A549 (cell line): ENCODE data around the gene LMBR1L. TPM values are rescaled to one million over a fixed set of nuclear protein-coding genes. Genes with fewer than 3 reads are reported as not detected.
A peak's percentile ranks its signal among the peaks of the same experiment; 100 is the strongest.

ENCODE experiments used
- ATAC-seq, 2 experiments: fragments of 200-7000 bp in 1 of 2; fragments of >200 bp in 1 of 2; cut with Nextera tagmentation in 1 of 2; cut with Tn5 transposase in 1 of 2; 3 replicates each; pipeline versions ENCODE4 v1.8.0 to v1.9.1; 2018 to 2020; ENCODE audit warnings: mild to moderate bottlenecking in 1 of 2, moderate library complexity in 1 of 2
- CTCF ChIA-PET: fragments of 300-600 bp; sonication (Branson Sonifier 250); formaldehyde crosslinking; extraction: SDS; loops from one replicate; lab custom pipeline; 2021; ENCODE audit warnings: antibody characterized with exemption, inconsistent platforms; lab: Yijun Ruan, JAX
- POLR2A ChIA-PET: fragments of 350-600 bp; formaldehyde crosslinking; extraction: SDS; loops from one replicate; lab custom pipeline; 2021; ENCODE audit warnings: antibody characterized with exemption, inconsistent platforms; lab: Yijun Ruan, JAX
- DNase-seq, 2 experiments: peaks; one replicate each; pipeline versions ENCODE4 v3.0.0 to v3.0.0-alpha.2; 2011 to 2016; ENCODE audit warnings: low read depth in 1 of 2, low spot score in 1 of 2
- FAIRE-seq: peaks from 2 replicates; lab custom pipeline; 2011; peaks lifted over from hg19 to GRCh38; lab: Jason Lieb, UNC
- H3K27ac ChIP-seq, 2 experiments: fragments of >200 bp; sonication (Bioruptor Twin); formaldehyde crosslinking; 3 replicates each; pipeline ENCODE4 v1.5.1; 2016 to 2017
- H3K4me1 ChIP-seq: fragments of >200 bp; sonication (Bioruptor Twin); formaldehyde crosslinking; 3 replicates; pipeline ENCODE4 v1.6.1; 2016
- H3K4me2 ChIP-seq: fragments of >200 bp; sonication (Bioruptor Twin); formaldehyde crosslinking; 3 replicates; pipeline ENCODE4 v1.6.1; 2016
- H3K4me3 ChIP-seq: fragments of >200 bp; sonication (Bioruptor Twin); formaldehyde crosslinking; 3 replicates; pipeline ENCODE4 v1.5.1; 2016
- H3K9me3 ChIP-seq: fragments of >200 bp; sonication (Bioruptor Twin); formaldehyde crosslinking; 3 replicates; pipeline ENCODE4 v1.6.1; 2016
- ATOH8 ChIP-seq: fragments of 250-450 bp; sonication (Bioruptor Pico); IDR thresholded peaks from 2 replicates; pipeline ENCODE4 v1.5.0; 2020; ENCODE audit warnings: low read depth, mild to moderate bottlenecking, moderate library complexity
- CEBPB ChIP-seq, 2 experiments: fragments of >200 bp in 1 of 2; sonication (Bioruptor Twin) in 1 of 2; formaldehyde crosslinking in 1 of 2; IDR thresholded peaks; 2 replicates each; pipeline ENCODE4 v1.6.1; 2012 to 2016
- CTCF ChIP-seq: fragments of >200 bp; sonication (Bioruptor Twin); formaldehyde crosslinking; IDR thresholded peaks from 3 replicates; pipeline ENCODE4 v1.5.1; 2016
- E2F6 ChIP-seq: IDR thresholded peaks from 2 replicates; pipeline ENCODE4 v1.6.1; 2012; ENCODE audit warnings: low read depth, borderline replicate concordance
- EP300 ChIP-seq, 2 experiments: fragments of >200 bp; sonication (Bioruptor Twin); formaldehyde crosslinking; IDR thresholded peaks; 2 replicates in 1 of 2; 3 replicates in 1 of 2; pipeline ENCODE4 v1.6.1; 2016 to 2017
- ESRRA ChIP-seq: fragments of 150-350 bp; IDR thresholded peaks from 2 replicates; pipeline ENCODE4 v1.6.1; 2014; ENCODE audit warnings: mild to moderate bottlenecking, low read length, borderline replicate concordance
- FOSB ChIP-seq: fragments of 250-450 bp; sonication (Bioruptor Pico); IDR thresholded peaks from 2 replicates; pipeline ENCODE4 v1.5.0; 2020; ENCODE audit warnings: mild to moderate bottlenecking, moderate library complexity
- FOSL2 ChIP-seq, 2 experiments: fragments of 450-650 bp in 1 of 2; fragments of >200 bp in 1 of 2; sonication (Bioruptor Twin) in 1 of 2; formaldehyde crosslinking; IDR thresholded peaks; 2 replicates each; pipeline versions ENCODE4 v1.5.0 to v1.6.1; 2016 to 2020; ENCODE audit warnings: mild to moderate bottlenecking in 1 of 2, moderate library complexity in 1 of 2
- FOXS1 ChIP-seq: fragments of 250-450 bp; sonication (Bioruptor Pico); IDR thresholded peaks from 2 replicates; pipeline ENCODE4 v1.5.0; 2020; ENCODE audit warnings: mild to moderate bottlenecking, moderate library complexity
- HDAC2 ChIP-seq: fragments of 200-600 bp; sonication (generic); IDR thresholded peaks from 2 replicates; pipeline ENCODE4 v1.6.1; 2016
- HES2 ChIP-seq: fragments of >200 bp; sonication (Bioruptor Twin); formaldehyde crosslinking; IDR thresholded peaks from 2 replicates; pipeline ENCODE4 v1.6.1; 2016
- HOXA7 ChIP-seq: fragments of 250-450 bp; sonication (Bioruptor Pico); IDR thresholded peaks from 2 replicates; pipeline ENCODE4 v1.5.0; 2020; ENCODE audit warnings: mild to moderate bottlenecking, moderate library complexity
- MAFK ChIP-seq: fragments of 450-650 bp; IDR thresholded peaks from 2 replicates; pipeline ENCODE4 v1.6.1; 2014; ENCODE audit not compliant: partially characterized antibody
- MAX ChIP-seq: IDR thresholded peaks from 2 replicates; pipeline ENCODE4 v1.6.1; 2012
- NFE2L2 ChIP-seq: fragments of 150-350 bp; conservative IDR thresholded peaks from 2 replicates; pipeline ENCODE4 v1.6.1; 2014; ENCODE audit warnings: low read length
- POLR2AphosphoS2 ChIP-seq: conservative IDR thresholded peaks from 2 replicates; pipeline ENCODE4 v1.6.1; 2012; ENCODE audit warnings: low read length, improper control_type of control experiment, inconsistent platforms
- RCOR1 ChIP-seq: fragments of 150-350 bp; IDR thresholded peaks from 2 replicates; pipeline ENCODE4 v1.6.1; 2014; ENCODE audit warnings: antibody characterized with exemption, low read length, low read depth
- REST ChIP-seq: fragments of 200-600 bp; sonication (generic); IDR thresholded peaks from 2 replicates; pipeline ENCODE4 v1.6.1; 2016; ENCODE audit warnings: antibody characterized with exemption, mild to moderate bottlenecking, moderate library complexity
- SMC3 ChIP-seq: fragments of >200 bp; sonication (Bioruptor Twin); formaldehyde crosslinking; IDR thresholded peaks from 3 replicates; pipeline ENCODE4 v1.6.1; 2018; ENCODE audit warnings: inconsistent platforms
- SREBF2 ChIP-seq: fragments of 450-650 bp; IDR thresholded peaks from 2 replicates; pipeline ENCODE4 v1.6.1; 2014; ENCODE audit warnings: mild to moderate bottlenecking, moderate library complexity
- ZFP36 ChIP-seq: fragments of 450-650 bp; IDR thresholded peaks from 2 replicates; pipeline ENCODE4 v1.6.1; 2014; ENCODE audit warnings: borderline replicate concordance; ENCODE audit not compliant: partially characterized antibody
- ZNF302 ChIP-seq: fragments of 250-450 bp; sonication (Bioruptor Pico); IDR thresholded peaks from 2 replicates; pipeline ENCODE4 v1.9.0; 2021; ENCODE audit warnings: inconsistent platforms, mild to moderate bottlenecking, moderate library complexity
- ZSCAN20 ChIP-seq: fragments of 250-450 bp; sonication (Bioruptor Pico); IDR thresholded peaks from 2 replicates; pipeline ENCODE4 v1.8.0; 2022; ENCODE audit warnings: mild to moderate bottlenecking, moderate library complexity
- WGBS: methylation state at CpG from one replicate; pipeline ENCODE4 v1.1.6; 2017; ENCODE audit errors: missing lambda C conversion rate; 5-methylcytosine and 5-hydroxymethylcytosine counted together
- polyA plus RNA-seq, 4 experiments: library from polyadenylated mRNA; depleted of rRNA in 3 of 4; stranded (reverse); fragments of >200 nt; fragmentation: RNase III in 1 of 4; extraction: RNeasy Plus Mini Kit Qiagen cat#74134 plus additional on column Dnase treatment in 1 of 4; gene quantifications; 2 replicates in 3 of 4; 3 replicates in 1 of 4; pipeline ENCODE4 v1.2.3, GENCODE V29; 2011 to 2017

Gene LMBR1L
- polyA plus RNA-seq, 2 of the 4 experiments (the other 2 are of a cell fraction) = 16.7 to 25.1 TPM

- TF ChIP-seq REST (no peak), HDAC2 (no peak), SREBF2 (no peak), POLR2AphosphoS2 (no peak), MAFK (no peak), SMC3 (peak; percentile 46), HES2 (no peak), HOXA7 (no peak), ZSCAN20 (CRISPR knock-in tag) (no peak), CTCF (peak; percentile 69), RCOR1 (no peak), FOXS1 (CRISPR knock-in tag) (no peak), EP300 (IDR thresholded peaks at IDR 0.05) (no peak), MAX (no peak), ZFP36 (peak; percentile 42)
These were observed 12.6 kb downstream of the LMBR1L start (continued) for GRCh38 chr12:49098035-49098451.

- ATAC-seq (no peak), FAIRE-seq (no peak), DNase-seq (no peak)
- H3K9me3 ChIP-seq = no peaks in the 10 kb centered on the region
- TF ChIP-seq ZNF302 (CRISPR knock-in tag) (no peak), NFE2L2 (no peak), FOSB (CRISPR knock-in tag) (no peak), E2F6 (no peak), REST (no peak), HOXA7 (no peak), CEBPB (IDR thresholded peaks at IDR 0.05) (no peak), ESRRA (no peak), FOSL2 (IDR thresholded peaks at IDR 0.05) (no peak), FOSL2 (CRISPR knock-in tag; IDR thresholded peaks at IDR 0.05) (no peak), ATOH8 (no peak)
- ChIA-PET CTCF (interaction anchor here (1.3 to 18.9 kb wide), 11 partner anchors 11 to 42 kb away, joined by 4 to 166 read pairs (median 11); partner anchors contain the start of genes LMBR1L and TUBA1B), POLR2A (no interaction called here)
- H3K4me3 ChIP-seq = no peak overlapping the region
- H3K4me1 ChIP-seq = peaks cover 9% of the 10 kb centered on the region; the same call in 2 of the 3 replicates
- no peak overlapping the region for H3K4me2 ChIP-seq
- 96% methylated on average over 3 of the region's 3 CpGs for WGBS
- H3K27ac ChIP-seq = no peak overlapping the region
These were observed 13.3 kb downstream of the LMBR1L start for GRCh38 chr12:49097381-49097780.
